H9 (cell line): ENCODE results near the gene BHLHE23. TPM values are rescaled to one million over a fixed set of nuclear protein-coding genes. Genes with fewer than 3 reads are reported as not detected.

ENCODE experiments used
- DNase-seq: peaks from one replicate; pipeline ENCODE4 v3.0.0-alpha.2; 2017
- H2AFZ ChIP-seq: one replicate; pipeline ENCODE4 v1.6.1; 2013; ENCODE audit warnings: mild to moderate bottlenecking, low read length, control low read depth, moderate library complexity
- H2AK5ac ChIP-seq: 2 replicates; pipeline ENCODE4 v1.6.1; 2013; ENCODE audit warnings: low read length, control low read depth, mixed read lengths; ENCODE audit not compliant: insufficient read length
- H2BK120ac ChIP-seq: one replicate; pipeline ENCODE4 v1.6.1; 2013; ENCODE audit warnings: low read depth, mild to moderate bottlenecking, low read length, control low read depth, inconsistent platforms; ENCODE audit not compliant: poor library complexity, severe bottlenecking
- H2BK12ac ChIP-seq: 2 replicates; pipeline ENCODE4 v1.6.1; 2013; ENCODE audit warnings: low read length, control low read depth, mixed read lengths, low read depth; ENCODE audit not compliant: insufficient read length
- H2BK15ac ChIP-seq: 2 replicates; pipeline ENCODE4 v1.6.1; 2013; ENCODE audit warnings: low read depth, low read length, control low read depth
- H2BK20ac ChIP-seq: one replicate; pipeline ENCODE4 v1.6.1; 2013; ENCODE audit warnings: low read depth, mild to moderate bottlenecking, low read length, control low read depth, inconsistent platforms; ENCODE audit not compliant: poor library complexity, severe bottlenecking
- H2BK5ac ChIP-seq: 2 replicates; pipeline ENCODE4 v1.6.1; 2013; ENCODE audit warnings: low read length, control low read depth, mixed read lengths; ENCODE audit not compliant: insufficient read length
- H3K14ac ChIP-seq: 2 replicates; pipeline ENCODE4 v1.6.1; 2013; ENCODE audit warnings: low read length, control low read depth; ENCODE audit not compliant: insufficient read depth
- H3K18ac ChIP-seq: 2 replicates; pipeline ENCODE4 v1.6.1; 2013; ENCODE audit warnings: low read depth, mild to moderate bottlenecking, mixed read lengths, low read length, control low read depth; ENCODE audit not compliant: insufficient read length
- H3K23ac ChIP-seq: 2 replicates; pipeline ENCODE4 v1.6.1; 2013; ENCODE audit warnings: low read length, control low read depth, mixed read lengths, low read depth; ENCODE audit not compliant: insufficient read length
- H3K23me2 ChIP-seq: 2 replicates; pipeline ENCODE4 v1.6.1; 2013; ENCODE audit warnings: low read depth, mild to moderate bottlenecking, mixed read lengths, low read length, control low read depth; ENCODE audit not compliant: insufficient read length, poor library complexity, severe bottlenecking
- H3K27ac ChIP-seq: 2 replicates; pipeline ENCODE4 v1.5.1; 2013; ENCODE audit warnings: low read length, control low read depth, mixed read lengths, low read depth; ENCODE audit not compliant: insufficient read length
- H3K27me3 ChIP-seq: 2 replicates; pipeline ENCODE4 v1.6.1; 2013; ENCODE audit warnings: low read length, control low read depth, inconsistent platforms; ENCODE audit not compliant: insufficient read depth
- H3K4ac ChIP-seq: 2 replicates; pipeline ENCODE4 v1.6.1; 2013; ENCODE audit warnings: low read depth, mild to moderate bottlenecking, control low read depth, inconsistent platforms, low read length, moderate library complexity
- H3K4me1 ChIP-seq: 2 replicates; pipeline ENCODE4 v1.6.1; 2013; ENCODE audit warnings: low read length, control low read depth, inconsistent platforms; ENCODE audit not compliant: insufficient read depth
- H3K4me2 ChIP-seq: 2 replicates; pipeline ENCODE4 v1.6.1; 2013; ENCODE audit warnings: low read length, control low read depth, mixed read lengths; ENCODE audit not compliant: insufficient read length, insufficient read depth
- H3K56ac ChIP-seq: 2 replicates; pipeline ENCODE4 v1.6.1; 2013; ENCODE audit warnings: low read depth, mild to moderate bottlenecking, mixed read lengths, low read length, control low read depth; ENCODE audit not compliant: insufficient read length
- H3K79me1 ChIP-seq: 2 replicates; pipeline ENCODE4 v1.6.1; 2013; ENCODE audit warnings: low read depth, mild to moderate bottlenecking, moderate library complexity, low read length, control low read depth, inconsistent platforms; ENCODE audit not compliant: insufficient read depth, poor library complexity, severe bottlenecking
- H3K79me2 ChIP-seq: 2 replicates; pipeline ENCODE4 v1.6.1; 2013; ENCODE audit warnings: low read length, control low read depth, inconsistent platforms; ENCODE audit not compliant: insufficient read depth
- H3K9ac ChIP-seq: 2 replicates; pipeline ENCODE4 v1.6.1; 2013; ENCODE audit warnings: low read length, control low read depth, mixed read lengths; ENCODE audit not compliant: insufficient read length; ENCODE audit errors: extremely low read depth
- H3K9me3 ChIP-seq: one replicate; pipeline ENCODE4 v1.6.1; 2013; ENCODE audit warnings: low read depth, low read length, inconsistent platforms; ENCODE audit not compliant: control insufficient read depth
- H3T11ph ChIP-seq: one replicate; pipeline ENCODE4 v1.6.1; 2013; ENCODE audit warnings: mild to moderate bottlenecking, low read length, control low read depth, inconsistent platforms
- H4K20me1 ChIP-seq: one replicate; pipeline ENCODE4 v1.6.1; 2013; ENCODE audit not compliant: control insufficient read depth, insufficient read length, insufficient read depth
- H4K5ac ChIP-seq: 2 replicates; pipeline ENCODE4 v1.6.1; 2013; ENCODE audit warnings: low read depth, mild to moderate bottlenecking, mixed read lengths, low read length, control low read depth; ENCODE audit not compliant: insufficient read length
- H4K8ac ChIP-seq: replicated peaks from 2 replicates; pipeline ENCODE4 v1.6.1; 2013; ENCODE audit warnings: low read length, control low read depth, mixed read lengths, low read depth; ENCODE audit not compliant: insufficient read length
- H4K91ac ChIP-seq: 2 replicates; pipeline ENCODE4 v1.6.1; 2013; ENCODE audit warnings: low read depth, mild to moderate bottlenecking, moderate library complexity, mixed read lengths, low read length, control low read depth; ENCODE audit not compliant: insufficient read length
- H3K27ac Mint-ChIP-seq, 3 experiments: 2 replicates in 2 of 3; 3 replicates in 1 of 3; pipeline ENCODE4 v1.8.0; 2020 to 2021; ENCODE audit warnings: mixed read lengths in 3 of 3, mild to moderate bottlenecking in 1 of 3, moderate library complexity in 1 of 3
- H3K27me3 Mint-ChIP-seq: 2 replicates; pipeline ENCODE4 v1.8.0; 2021; ENCODE audit warnings: low read depth, mild to moderate bottlenecking, moderate library complexity, mixed read lengths
- H3K36me3 Mint-ChIP-seq, 3 experiments: 2 replicates in 2 of 3; 3 replicates in 1 of 3; pipeline ENCODE4 v1.8.0; 2020 to 2021; ENCODE audit warnings: low read depth in 3 of 3, mixed read lengths in 3 of 3; ENCODE audit not compliant: insufficient read depth in 1 of 3
- H3K4me1 Mint-ChIP-seq, 2 experiments: 2 replicates each; pipeline ENCODE4 v1.8.0; 2020; ENCODE audit warnings: mixed read lengths in 2 of 2
- H3K4me3 Mint-ChIP-seq, 2 experiments: 2 replicates in 1 of 2; 3 replicates in 1 of 2; pipeline ENCODE4 v1.8.0; 2020 to 2021; ENCODE audit warnings: mild to moderate bottlenecking in 2 of 2, mixed read lengths in 2 of 2, moderate library complexity in 1 of 2
- H3K9me3 Mint-ChIP-seq, 2 experiments: 2 replicates in 1 of 2; 3 replicates in 1 of 2; pipeline ENCODE4 v1.8.0; 2020; ENCODE audit warnings: mild to moderate bottlenecking in 2 of 2, mixed read lengths in 2 of 2, moderate library complexity in 1 of 2
- WGBS: extraction: QIAGEN DNeasy Blood & Tissue Kit; methylation state at CpG from one replicate; pipeline ENCODE4 v1.1.7; 2013; ENCODE audit warnings: missing lambda C conversion rate, low lambda C conversion rate, mixed read lengths; ENCODE audit not compliant: insufficient read length; ENCODE audit errors: extremely low coverage; 5-methylcytosine and 5-hydroxymethylcytosine counted together
- total RNA-seq: library from RNA; stranded (reverse); gene quantifications from 2 replicates; pipeline ENCODE4 v1.2.1, GENCODE V29; 2021
- TF ChIP-seq, protein P1 (sequence below): fragments of 200-600 bp; sonication (generic); conservative IDR thresholded peaks from 3 replicates; pipeline ENCODE4 v1.8.0; 2021; ENCODE audit warnings: antibody characterized with exemption, mild to moderate bottlenecking

Gene BHLHE23
- total RNA-seq, 1 experiment from 2014 or later, result 0.35 TPM

DNA sequence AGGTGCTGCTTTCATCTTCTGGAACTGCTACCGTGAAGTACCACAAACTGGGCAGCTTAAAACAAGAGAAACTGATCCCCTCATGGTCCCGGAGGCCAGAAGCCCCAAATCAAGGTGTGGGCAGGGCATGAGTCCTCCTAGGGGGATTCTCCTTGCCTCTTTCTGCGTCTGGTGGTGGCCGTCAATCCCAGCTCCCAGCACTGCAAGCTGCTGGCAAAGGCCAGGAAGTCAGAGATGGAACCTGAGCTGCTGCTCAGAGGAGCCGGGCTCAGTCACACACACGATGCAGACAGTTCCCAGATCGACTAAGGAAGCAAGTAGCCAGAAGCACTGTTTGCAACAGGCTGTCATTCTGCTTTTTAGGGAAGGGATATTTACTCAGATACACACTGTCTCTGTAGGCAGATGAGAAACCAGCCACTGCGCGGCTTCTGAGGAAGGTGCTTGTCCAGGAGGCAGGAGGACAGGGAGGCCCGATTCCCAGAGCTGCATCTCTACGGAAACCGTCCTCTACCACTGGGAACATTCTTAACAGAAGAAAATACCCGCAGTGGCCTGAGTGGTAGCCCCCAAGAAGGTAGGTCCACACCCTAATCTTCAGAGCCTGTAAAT is 15.5 kb downstream of the BHLHE23 start:
- no peak overlapping the region for H3T11ph ChIP-seq
- H3K4ac ChIP-seq, result no peak overlapping the region
- H3K27me3 ChIP-seq, result no peaks in the 10 kb centered on the region
- no peak for DNase-seq
- H3K9me3 ChIP-seq, result no peaks in the 10 kb centered on the region
- no peak overlapping the region for H3K4me3 Mint-ChIP-seq
- peaks cover 11 to 30% of the 10 kb centered on the region in 2 experiments for H3K4me1 Mint-ChIP-seq
- H4K91ac ChIP-seq, result no peak overlapping the region
- H4K8ac ChIP-seq, result no peak overlapping the region
- H3K9me3 Mint-ChIP-seq, result no peaks in the 10 kb centered on the region; a peak in 1 of 5 replicates
- H3K14ac ChIP-seq, result no peak overlapping the region; the same call in 1 of the 2 replicates
- WGBS, result no CpG with 5 or more reads among the region's 13 CpGs
- H3K9ac ChIP-seq, result no peak overlapping the region
- H3K56ac ChIP-seq, result no peak overlapping the region
- TF ChIP-seq, protein P1, sequence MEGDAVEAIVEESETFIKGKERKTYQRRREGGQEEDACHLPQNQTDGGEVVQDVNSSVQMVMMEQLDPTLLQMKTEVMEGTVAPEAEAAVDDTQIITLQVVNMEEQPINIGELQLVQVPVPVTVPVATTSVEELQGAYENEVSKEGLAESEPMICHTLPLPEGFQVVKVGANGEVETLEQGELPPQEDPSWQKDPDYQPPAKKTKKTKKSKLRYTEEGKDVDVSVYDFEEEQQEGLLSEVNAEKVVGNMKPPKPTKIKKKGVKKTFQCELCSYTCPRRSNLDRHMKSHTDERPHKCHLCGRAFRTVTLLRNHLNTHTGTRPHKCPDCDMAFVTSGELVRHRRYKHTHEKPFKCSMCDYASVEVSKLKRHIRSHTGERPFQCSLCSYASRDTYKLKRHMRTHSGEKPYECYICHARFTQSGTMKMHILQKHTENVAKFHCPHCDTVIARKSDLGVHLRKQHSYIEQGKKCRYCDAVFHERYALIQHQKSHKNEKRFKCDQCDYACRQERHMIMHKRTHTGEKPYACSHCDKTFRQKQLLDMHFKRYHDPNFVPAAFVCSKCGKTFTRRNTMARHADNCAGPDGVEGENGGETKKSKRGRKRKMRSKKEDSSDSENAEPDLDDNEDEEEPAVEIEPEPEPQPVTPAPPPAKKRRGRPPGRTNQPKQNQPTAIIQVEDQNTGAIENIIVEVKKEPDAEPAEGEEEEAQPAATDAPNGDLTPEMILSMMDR, result no peak
- no peak overlapping the region for H2AK5ac ChIP-seq
- H3K23me2 ChIP-seq, result no peaks in the 10 kb centered on the region
- no peaks in the 10 kb centered on the region for H3K79me1 ChIP-seq
- H3K27ac Mint-ChIP-seq, result no peak overlapping the region
- H2BK20ac ChIP-seq, result no peak overlapping the region
- no peak overlapping the region for H2BK120ac ChIP-seq
- H2BK5ac ChIP-seq, result no peak overlapping the region
- no peak overlapping the region for H3K23ac ChIP-seq
- H2AFZ ChIP-seq, result no peak overlapping the region
- no peak overlapping the region for H2BK12ac ChIP-seq
- H3K27ac ChIP-seq, result no peak overlapping the region
- peaks cover 35% of the 10 kb centered on the region for H3K27me3 Mint-ChIP-seq
- no peak overlapping the region for H4K5ac ChIP-seq
- no peaks in the 10 kb centered on the region for H3K79me2 ChIP-seq
- no peaks in the 10 kb centered on the region for H4K20me1 ChIP-seq
- no peak overlapping the region for H3K18ac ChIP-seq
- H2BK15ac ChIP-seq, result no peak overlapping the region
- H3K4me1 ChIP-seq, result peaks cover 6% of the 10 kb centered on the region; the same call in 1 of the 2 replicates
- H3K4me2 ChIP-seq, result no peak overlapping the region
- no peaks in the 10 kb centered on the region for H3K36me3 Mint-ChIP-seq
